Measurements from ENCODE around the gene PRRT4. TPM values are rescaled to one million over a fixed set of nuclear protein-coding genes. Genes with fewer than 3 reads are reported as not detected.

The PRRT4 gene
- total RNA-seq, 2 experiments from 2014 or later, result 0.18 to 0.27 TPM

GRCh38 chr7:128350708-128351295, 10.7 kb downstream of the PRRT4 start:
- Mint-ChIP-seq H3K4me3 (no peak overlapping the region), H3K27me3 (peaks cover 43% of the 10 kb centered on the region), H3K9me3 (no peaks in the 10 kb centered on the region), H3K4me1 (no peaks in the 10 kb centered on the region), H3K27ac (no peak overlapping the region), H3K36me3 (no peaks in the 10 kb centered on the region)
- no peak for DNase-seq

DNA sequence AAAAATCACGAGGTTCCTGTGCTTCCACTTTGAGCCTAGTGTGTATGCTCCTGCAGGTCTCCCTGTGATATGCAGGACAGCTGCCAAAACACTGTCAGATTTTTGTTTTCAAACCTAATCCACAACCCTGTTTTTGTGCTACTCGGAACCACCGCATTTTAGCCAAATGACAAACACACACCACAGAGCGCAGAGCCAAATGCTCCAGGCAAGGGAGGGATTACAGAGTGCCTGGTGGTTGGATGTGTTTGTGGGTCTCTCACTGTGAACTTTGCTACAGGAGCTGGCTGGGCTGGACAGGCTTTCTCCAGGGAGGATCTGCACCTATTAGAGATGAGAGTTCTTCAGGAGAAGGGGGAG, 12.0 kb downstream of the PRRT4 start:
- H3K4me3 Mint-ChIP-seq, result no peak overlapping the region
- no peaks in the 10 kb centered on the region for H3K9me3 Mint-ChIP-seq
- H3K27ac Mint-ChIP-seq, result no peak overlapping the region
- no peaks in the 10 kb centered on the region for H3K36me3 Mint-ChIP-seq
- no peaks in the 10 kb centered on the region for H3K4me1 Mint-ChIP-seq
- no peak for DNase-seq
- peaks cover 40% of the 10 kb centered on the region for H3K27me3 Mint-ChIP-seq

DNA sequence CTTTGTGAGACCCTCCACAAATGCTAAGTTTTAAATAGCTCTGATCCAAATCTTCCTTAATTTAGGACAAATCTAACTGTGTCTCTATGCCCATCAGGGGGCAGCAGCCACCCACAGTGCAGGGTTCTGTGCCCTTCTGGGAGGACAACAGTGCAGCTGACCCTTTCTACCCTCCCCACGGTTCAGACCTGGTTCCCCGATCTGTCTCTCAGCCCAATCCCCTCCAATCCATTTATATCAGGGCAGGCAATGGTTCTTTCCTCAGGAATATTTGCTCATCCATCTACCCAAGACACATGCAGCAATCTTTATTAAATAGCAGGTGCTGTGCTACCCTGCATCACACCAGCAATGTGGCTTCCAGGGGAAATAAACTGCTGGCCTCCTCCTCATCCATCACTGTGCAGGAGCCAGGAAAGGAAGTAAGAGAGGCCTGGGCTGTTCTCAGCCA, 13.8 kb downstream of the PRRT4 start:
- Mint-ChIP-seq H3K27me3 (peaks cover 22% of the 10 kb centered on the region), H3K4me3 (no peak overlapping the region), H3K27ac (no peak overlapping the region), H3K36me3 (peaks cover 2% of the 10 kb centered on the region), H3K4me1 (peaks cover 3% of the 10 kb centered on the region), H3K9me3 (no peaks in the 10 kb centered on the region)
- peak; percentile 55 for DNase-seq

DNA sequence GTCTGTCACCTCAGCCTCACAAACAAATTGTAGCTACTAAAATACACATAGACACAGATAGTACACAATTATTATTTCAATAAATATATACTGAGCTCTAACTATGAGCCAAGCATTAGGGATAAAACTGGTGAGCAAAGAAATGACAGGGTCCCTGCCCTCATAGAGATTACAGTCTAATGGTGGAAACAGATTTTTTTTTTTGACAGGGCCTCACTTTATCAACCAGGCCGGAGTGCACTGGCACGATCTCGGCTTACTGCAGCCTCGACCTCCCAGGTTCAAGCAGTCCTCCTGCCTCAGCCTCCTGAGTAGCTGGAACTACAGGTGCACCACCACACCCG, 17.1 kb downstream of the PRRT4 start:
- no peak overlapping the region for H3K4me3 Mint-ChIP-seq
- H3K4me1 Mint-ChIP-seq, result peaks cover 20% of the 10 kb centered on the region
- H3K27ac Mint-ChIP-seq, result no peak overlapping the region
- peaks cover 8% of the 10 kb centered on the region for H3K27me3 Mint-ChIP-seq
- H3K36me3 Mint-ChIP-seq, result peaks cover 3% of the 10 kb centered on the region
- no peaks in the 10 kb centered on the region for H3K9me3 Mint-ChIP-seq
- DNase-seq, result no peak

DNA sequence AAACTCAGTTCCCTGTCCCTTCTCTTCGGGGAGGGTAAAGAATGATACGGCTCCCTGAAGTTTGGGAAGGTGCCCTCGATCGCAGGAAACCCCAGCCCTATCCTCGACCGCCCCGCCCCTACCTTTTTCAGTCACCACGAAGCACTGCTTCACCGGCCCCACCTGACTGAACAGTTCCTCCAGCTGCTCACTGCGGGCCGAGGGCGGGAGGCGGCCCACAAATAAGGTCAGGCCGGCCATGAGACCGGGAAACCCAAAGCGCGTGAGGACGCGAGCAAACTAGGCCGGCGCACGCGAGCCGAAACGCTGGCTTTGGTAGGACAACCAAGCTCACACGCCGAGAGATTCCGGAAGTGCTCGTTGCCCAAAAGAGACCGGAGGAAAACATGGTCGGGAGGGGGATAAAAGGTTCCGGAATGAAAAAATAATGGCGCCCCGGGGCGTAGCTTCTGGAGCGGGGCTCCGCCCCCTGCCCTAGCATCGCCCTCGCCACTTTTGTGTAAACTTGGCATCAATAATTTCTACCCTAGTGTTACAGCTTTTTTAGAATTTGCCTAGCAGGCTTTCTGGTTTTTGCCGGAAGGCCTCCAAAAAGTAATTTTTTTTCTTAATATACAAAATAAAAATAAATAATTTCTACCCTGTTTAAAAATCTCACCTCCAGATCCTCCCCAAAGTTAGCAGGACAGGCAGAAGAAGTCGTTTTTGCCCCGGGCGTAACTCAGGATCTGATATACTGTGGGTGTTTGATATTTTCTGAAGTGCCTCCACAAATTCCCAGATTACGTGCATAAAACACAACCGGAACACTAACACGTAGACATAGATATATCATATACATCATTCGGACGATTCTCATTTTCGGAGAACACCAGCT, 17.7 kb downstream of the PRRT4 start, which contains the start of gene RBM28:
RBM28 (minus strand) TSS at position 355 of the 877 bp plus-strand sequence; CDS start at position 240, 115 bp downstream.
- Mint-ChIP-seq H3K4me1 (peaks cover 20% of the 10 kb centered on the region), H3K9me3 (no peaks in the 10 kb centered on the region), H3K27me3 (peaks cover 5% of the 10 kb centered on the region), H3K36me3 (peaks cover 3% of the 10 kb centered on the region), H3K4me3 (peak within 1 kb of the TSS; percentile 84), H3K27ac (peak within 1 kb of the TSS; percentile 93)
- peak; percentile 83 for DNase-seq

- Mint-ChIP-seq H3K27ac (no peak overlapping the region), H3K9me3 (no peaks in the 10 kb centered on the region), H3K4me3 (peak overlapping the region; percentile 84), H3K27me3 (no peaks in the 10 kb centered on the region), H3K36me3 (peaks cover 3% of the 10 kb centered on the region), H3K4me1 (peaks cover 20% of the 10 kb centered on the region)
- DNase-seq, result no peak
These were observed 19.8 kb downstream of the PRRT4 start for GRCh38 chr7:128341733-128342132.

DNA sequence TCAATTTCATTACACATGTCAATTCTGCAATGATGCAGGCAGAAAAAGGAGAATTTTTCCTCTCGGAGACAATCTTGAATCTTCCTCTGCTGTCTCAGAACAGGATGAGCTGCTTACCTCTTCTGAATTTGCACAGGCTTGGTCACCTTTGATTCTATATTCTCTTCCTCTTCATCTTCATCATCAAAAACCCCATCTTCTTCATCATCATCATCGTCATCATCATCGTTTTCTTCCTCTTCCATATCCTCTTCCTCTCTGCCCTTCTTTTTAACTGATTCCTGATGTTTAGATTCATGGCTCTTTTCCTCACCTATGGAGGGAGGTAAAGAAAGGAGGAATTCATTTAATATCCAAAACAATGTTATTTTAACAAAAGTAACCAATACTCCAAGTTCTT, 25.8 kb downstream of the PRRT4 start:
- peaks cover 9% of the 10 kb centered on the region for H3K4me1 Mint-ChIP-seq
- H3K4me3 Mint-ChIP-seq, result no peak overlapping the region
- no peak for DNase-seq
- H3K27ac Mint-ChIP-seq, result no peak overlapping the region
- no peaks in the 10 kb centered on the region for H3K9me3 Mint-ChIP-seq
- no peaks in the 10 kb centered on the region for H3K27me3 Mint-ChIP-seq
- H3K36me3 Mint-ChIP-seq, result peaks cover 12% of the 10 kb centered on the region

GRCh38 chr7:128324368-128324680, 37.2 kb downstream of the PRRT4 start:
- no peaks in the 10 kb centered on the region for H3K27me3 Mint-ChIP-seq
- no peak overlapping the region for H3K27ac Mint-ChIP-seq
- DNase-seq, result no peak
- H3K9me3 Mint-ChIP-seq, result no peaks in the 10 kb centered on the region
- H3K4me1 Mint-ChIP-seq, result peaks cover 31% of the 10 kb centered on the region
- no peak overlapping the region for H3K4me3 Mint-ChIP-seq
- H3K36me3 Mint-ChIP-seq, result peaks cover 23% of the 10 kb centered on the region

DNA sequence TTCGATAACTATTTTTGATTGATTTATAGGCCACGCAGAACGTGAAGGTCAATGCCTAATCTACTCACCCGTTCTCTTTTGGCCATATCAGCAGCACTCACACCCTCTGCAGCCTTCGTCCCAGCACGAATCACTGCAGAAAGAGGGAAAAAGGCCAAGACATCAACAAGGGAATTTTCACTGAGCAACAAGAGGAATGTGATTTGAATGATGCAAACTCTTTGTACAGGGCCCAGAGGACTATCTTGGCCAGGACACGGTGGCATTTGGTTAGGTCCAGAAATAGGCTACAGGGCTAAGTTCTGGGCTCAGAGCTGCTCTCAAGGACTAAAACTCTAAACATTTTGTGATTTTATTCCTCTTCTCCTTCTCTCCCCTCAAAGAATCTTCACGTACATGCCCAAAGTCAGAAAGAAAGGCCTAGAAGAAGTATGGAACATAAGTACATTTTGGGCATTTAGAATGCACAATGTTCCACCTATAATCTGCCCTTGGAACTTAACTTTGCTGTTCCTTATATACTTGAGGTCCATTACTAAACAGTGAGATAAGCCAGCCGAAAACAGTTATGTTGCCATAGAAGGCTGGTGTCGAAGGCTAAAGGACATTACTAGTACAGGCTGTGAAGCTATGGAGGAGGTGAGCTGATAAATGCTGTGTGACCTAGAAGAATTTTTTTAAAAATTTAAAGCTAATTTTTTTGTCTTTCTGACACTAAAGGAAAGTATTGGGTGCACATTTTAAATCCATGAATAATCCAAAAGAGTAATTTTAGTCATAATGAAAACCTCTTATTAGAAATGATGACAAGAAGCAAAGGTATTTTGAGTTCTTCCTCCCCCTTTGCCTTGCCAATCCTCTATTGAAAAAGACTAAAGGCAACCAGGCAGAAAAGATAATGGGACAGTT, 37.8 kb downstream of the PRRT4 start:
- H3K27me3 Mint-ChIP-seq, result no peaks in the 10 kb centered on the region
- DNase-seq, result no peak
- H3K36me3 Mint-ChIP-seq, result peaks cover 27% of the 10 kb centered on the region
- no peak overlapping the region for H3K4me3 Mint-ChIP-seq
- H3K4me1 Mint-ChIP-seq, result peaks cover 33% of the 10 kb centered on the region
- no peaks in the 10 kb centered on the region for H3K9me3 Mint-ChIP-seq
- no peak overlapping the region for H3K27ac Mint-ChIP-seq

DNA sequence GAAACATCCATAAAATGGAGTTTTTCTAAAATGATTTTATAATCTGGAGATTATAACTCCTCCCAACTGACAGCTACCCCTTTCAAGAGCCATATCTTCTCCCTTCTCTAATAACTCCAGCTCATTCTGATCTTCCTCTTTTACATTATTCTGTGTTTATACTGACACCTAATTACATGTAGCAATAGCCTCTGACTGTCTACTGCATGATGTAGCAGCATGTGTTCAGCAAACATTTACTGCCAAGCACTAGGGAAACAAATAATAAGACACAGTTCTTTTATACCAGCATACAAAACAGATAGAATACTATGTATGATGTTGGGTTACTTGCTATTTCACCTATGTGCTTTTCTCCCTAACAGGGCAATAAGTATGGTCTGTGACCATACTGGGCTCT, 38.5 kb downstream of the PRRT4 start:
- Mint-ChIP-seq H3K27ac (no peak overlapping the region), H3K9me3 (no peaks in the 10 kb centered on the region), H3K4me3 (no peak overlapping the region), H3K36me3 (peaks cover 31% of the 10 kb centered on the region), H3K4me1 (peaks cover 33% of the 10 kb centered on the region), H3K27me3 (no peaks in the 10 kb centered on the region)
- no peak for DNase-seq

DNA sequence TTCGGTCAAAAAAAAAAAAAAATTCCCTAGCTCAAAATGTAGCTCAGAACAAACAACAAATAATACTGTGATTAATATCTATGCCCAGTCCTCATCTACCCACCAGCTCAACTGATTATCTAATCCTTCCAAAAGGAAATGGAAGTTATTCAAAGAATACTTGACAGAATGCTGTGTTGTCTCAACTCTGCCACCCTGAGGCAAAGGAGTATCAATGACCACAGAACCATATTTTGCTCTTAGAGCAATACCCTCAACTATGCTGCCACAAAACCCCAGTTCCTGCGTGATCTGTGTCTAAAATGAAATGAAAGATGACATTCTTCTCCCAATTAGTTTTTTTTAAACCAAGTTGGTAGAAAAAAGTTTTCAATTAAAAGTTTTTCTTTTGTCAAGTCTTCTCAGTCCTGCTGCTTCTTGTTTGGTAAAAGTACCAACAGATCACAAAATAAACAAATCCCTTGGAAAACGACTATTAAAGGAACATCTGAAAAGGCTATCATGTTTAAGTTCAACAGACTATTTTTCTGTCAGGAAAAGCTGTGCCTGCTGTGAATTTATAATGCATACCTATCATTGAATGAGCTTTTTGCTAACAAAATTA, 39.3 kb downstream of the PRRT4 start:
- Mint-ChIP-seq H3K27ac (peak overlapping the region; percentile 43), H3K36me3 (peaks cover 39% of the 10 kb centered on the region), H3K4me1 (peaks cover 33% of the 10 kb centered on the region), H3K27me3 (no peaks in the 10 kb centered on the region), H3K9me3 (no peaks in the 10 kb centered on the region), H3K4me3 (no peak overlapping the region)
- peak; percentile 6 for DNase-seq

- peaks cover 33% of the 10 kb centered on the region for H3K4me1 Mint-ChIP-seq
- H3K9me3 Mint-ChIP-seq, result no peaks in the 10 kb centered on the region
- peaks cover 40% of the 10 kb centered on the region for H3K36me3 Mint-ChIP-seq
- H3K4me3 Mint-ChIP-seq, result no peak overlapping the region
- peak overlapping the region; percentile 69 for H3K27ac Mint-ChIP-seq
- DNase-seq, result no peak
- no peaks in the 10 kb centered on the region for H3K27me3 Mint-ChIP-seq
These were observed 40.5 kb downstream of the PRRT4 start for GRCh38 chr7:128321044-128321422.

DNA sequence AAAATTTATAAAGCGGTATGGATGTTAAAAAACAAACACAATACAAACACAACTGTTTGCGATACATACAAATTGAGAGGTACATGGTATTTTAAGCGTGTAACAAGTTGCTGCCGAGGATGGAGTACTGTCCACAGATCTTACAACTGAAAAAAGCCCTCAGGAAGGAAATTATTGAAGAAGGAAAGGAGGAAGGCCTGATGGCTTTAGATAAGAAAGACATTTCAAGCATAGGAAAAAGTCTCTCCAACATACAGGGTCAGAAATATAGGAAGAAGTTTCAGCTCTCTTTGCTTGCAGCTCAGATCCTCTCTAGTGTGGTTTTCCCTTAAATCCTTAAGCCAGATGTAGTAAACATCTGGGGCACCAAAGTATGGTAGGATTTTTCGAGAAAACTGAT, 42.8 kb downstream of the PRRT4 start:
- Mint-ChIP-seq H3K9me3 (no peaks in the 10 kb centered on the region), H3K27me3 (no peaks in the 10 kb centered on the region), H3K27ac (no peak overlapping the region), H3K4me3 (no peak overlapping the region), H3K4me1 (peaks cover 33% of the 10 kb centered on the region), H3K36me3 (peaks cover 42% of the 10 kb centered on the region)
- no peak for DNase-seq

GRCh38 chr7:128311013-128311412, 50.5 kb downstream of the PRRT4 start:
- Mint-ChIP-seq H3K4me3 (no peak overlapping the region), H3K27ac (no peak overlapping the region)

DNA sequence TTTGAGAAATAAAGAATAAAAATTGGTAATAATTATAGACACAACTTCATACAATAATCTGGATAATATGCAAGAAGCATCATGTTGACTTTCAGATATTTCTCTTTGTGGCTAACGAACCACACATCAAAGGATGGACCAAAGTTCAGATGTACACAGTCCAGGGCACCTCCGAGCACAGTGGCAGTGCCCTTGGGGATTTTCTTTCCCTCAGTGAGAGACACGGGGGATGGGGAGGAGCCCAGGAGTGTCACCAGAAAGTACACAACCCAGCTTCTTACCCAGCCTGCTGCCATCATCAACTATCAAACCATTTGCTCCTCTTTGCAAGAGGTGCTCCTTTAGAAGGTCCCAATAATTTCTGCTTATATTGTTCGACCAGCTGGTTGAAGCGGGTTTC, 51.0 kb downstream of the PRRT4 start:
- DNase-seq, result no peak
- H3K27ac Mint-ChIP-seq, result no peak overlapping the region
- H3K9me3 Mint-ChIP-seq, result no peaks in the 10 kb centered on the region
- no peaks in the 10 kb centered on the region for H3K4me1 Mint-ChIP-seq
- H3K27me3 Mint-ChIP-seq, result no peaks in the 10 kb centered on the region
- H3K4me3 Mint-ChIP-seq, result no peak overlapping the region
- H3K36me3 Mint-ChIP-seq, result peaks cover 16% of the 10 kb centered on the region

More at GRCh38 chr7:128311013-128311412, 50.5 kb downstream of the PRRT4 start:
- no peaks in the 10 kb centered on the region for H3K4me1 Mint-ChIP-seq
- H3K36me3 Mint-ChIP-seq, result peaks cover 16% of the 10 kb centered on the region
- no peaks in the 10 kb centered on the region for H3K27me3 Mint-ChIP-seq
- DNase-seq, result no peak
- no peaks in the 10 kb centered on the region for H3K9me3 Mint-ChIP-seq
